ENCODE measurements around the gene JAG2. TPM values are rescaled to one million over a fixed set of nuclear protein-coding genes. Genes with fewer than 3 reads are reported as not detected.

Gene JAG2
- polyA plus RNA-seq, 3 donors: 8.1 to 10.1 (median 8.9) TPM

DNA sequence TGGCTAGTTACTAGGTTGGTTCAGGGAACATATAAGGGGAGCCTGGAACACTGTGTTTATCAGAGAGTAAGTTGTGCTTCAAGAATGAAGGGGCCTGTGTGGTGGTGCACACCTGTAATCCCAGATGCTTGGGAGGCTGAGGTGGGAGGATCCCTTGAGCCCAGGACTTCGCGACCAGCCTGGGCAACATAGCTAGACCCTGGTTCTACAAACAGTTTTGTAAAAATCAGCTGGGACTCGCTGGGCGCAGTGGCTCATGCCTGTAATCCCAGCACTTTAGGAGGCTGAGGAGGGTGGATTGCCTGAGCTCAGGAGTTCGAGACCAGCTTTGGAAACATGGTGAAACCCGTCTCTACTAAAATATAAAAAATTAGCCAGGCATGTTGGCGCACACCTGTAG is 61.2 kb downstream of the JAG2 start:
- DNase-seq (ENCODE audit: extremely low read depth in 1 of 11, low read depth in 9 of 11, low spot score in 4 of 11): no peak

DNA sequence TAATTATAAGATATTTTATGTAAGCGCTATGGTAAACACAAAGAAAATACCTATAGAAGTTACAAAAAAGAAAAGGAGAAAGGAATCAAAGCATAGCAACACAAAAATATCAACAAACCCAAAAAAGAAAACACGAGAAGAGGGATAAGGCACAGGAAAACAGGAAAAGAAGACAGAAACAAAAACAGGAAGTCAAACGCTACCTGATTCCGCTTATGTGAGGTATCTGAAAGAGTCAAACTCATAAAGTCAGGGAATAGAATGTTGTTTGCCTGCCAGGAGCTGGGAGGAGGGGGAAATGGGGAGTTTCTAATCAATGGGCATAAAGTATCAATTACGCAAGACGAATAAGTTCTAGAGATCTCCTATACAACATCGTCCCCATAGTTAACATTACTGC is 63.4 kb downstream of the JAG2 start:
- DNase-seq (ENCODE audit: extremely low read depth in 1 of 11, low read depth in 9 of 11, low spot score in 4 of 11): no peak

DNA sequence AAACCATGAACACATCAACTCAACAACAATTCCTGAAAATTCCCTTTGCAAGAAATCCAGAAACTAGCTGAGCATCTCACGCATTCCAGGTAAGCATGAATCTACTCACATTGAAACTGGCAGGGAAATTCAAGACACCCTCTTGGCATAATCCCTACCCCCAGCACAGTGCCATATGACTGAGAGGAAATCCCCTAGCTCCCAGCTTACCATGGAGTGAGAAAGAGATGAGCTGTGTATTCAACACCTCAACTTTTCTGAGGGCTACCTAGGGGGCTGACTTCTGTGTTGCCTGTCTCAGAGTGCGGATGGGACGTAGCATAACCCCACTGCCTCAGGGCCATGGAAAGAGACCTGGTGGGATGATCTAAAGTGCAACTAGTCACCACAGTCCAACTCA is 65.7 kb downstream of the JAG2 start:
- DNase-seq (ENCODE audit: extremely low read depth in 1 of 11, low read depth in 9 of 11, low spot score in 4 of 11): no peak

DNA sequence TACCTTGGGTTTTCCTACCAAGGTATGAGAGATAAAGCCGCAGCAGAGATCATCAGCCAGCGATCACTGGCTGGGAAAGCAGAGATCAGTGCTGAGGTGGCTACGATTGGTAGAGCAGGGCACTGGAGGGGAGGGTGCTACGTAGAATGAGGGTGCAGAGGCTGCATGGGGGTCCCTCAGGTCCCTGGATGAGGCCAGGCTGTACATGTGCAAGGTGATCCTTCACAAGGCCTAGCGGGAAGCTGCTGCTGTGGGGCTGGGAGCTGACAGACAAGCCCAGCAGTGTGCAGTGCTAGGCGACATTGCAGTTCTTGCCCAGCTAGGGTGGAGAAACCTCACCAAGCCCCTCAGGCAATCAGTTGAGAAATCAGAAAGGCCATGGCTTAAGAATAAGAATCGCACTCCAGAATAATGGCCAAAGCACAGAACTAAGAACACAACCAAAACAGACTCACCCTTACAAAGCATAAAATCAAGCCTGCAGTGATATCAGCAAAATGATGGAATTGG is 66.2 kb downstream of the JAG2 start:
- no peak for DNase-seq (ENCODE audit: extremely low read depth in 1 of 11, low read depth in 9 of 11, low spot score in 4 of 11)

DNA sequence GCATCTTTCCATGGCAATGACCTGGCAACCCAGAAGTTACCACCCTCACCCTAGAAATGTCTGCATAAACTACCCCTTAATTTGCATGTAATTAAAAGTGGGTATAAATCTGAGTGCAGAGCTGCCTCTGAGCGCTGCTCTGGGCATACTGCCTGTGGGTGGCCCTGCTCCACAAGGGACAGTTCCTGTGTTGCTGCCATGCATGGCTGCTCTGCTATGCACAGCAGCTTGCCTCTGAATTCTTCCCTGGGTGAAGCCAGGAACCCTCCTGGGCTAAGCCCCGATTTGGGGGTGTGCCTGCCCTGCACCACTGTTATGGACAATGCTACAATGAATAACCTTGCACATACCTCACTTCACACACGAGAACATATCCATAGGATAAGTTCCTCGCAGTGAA is 67.7 kb downstream of the JAG2 start:
- no peak for DNase-seq (ENCODE audit: extremely low read depth in 1 of 11, low read depth in 9 of 11, low spot score in 4 of 11)

DNA sequence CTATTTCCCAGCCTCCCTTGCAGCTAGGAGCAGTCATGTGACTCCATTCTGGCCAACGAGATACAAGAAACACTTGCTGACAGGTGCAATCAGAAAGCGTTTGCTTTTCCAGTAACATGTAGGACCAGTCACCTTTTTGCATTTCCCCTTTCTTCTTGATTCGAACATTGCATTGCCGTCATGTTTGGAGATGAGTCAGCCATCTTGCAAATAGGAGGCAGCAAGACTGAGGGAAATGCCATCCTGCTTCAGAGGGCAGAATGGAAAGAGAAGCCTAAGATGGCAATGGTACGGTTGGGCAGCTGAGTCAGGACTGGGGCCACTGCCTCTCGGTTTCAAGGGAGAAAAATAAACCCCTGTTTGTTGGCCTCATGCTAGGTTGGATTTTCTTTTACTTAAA is 68.8 kb downstream of the JAG2 start:
- DNase-seq (ENCODE audit: extremely low read depth in 1 of 11, low read depth in 9 of 11, low spot score in 4 of 11): no peak

DNA sequence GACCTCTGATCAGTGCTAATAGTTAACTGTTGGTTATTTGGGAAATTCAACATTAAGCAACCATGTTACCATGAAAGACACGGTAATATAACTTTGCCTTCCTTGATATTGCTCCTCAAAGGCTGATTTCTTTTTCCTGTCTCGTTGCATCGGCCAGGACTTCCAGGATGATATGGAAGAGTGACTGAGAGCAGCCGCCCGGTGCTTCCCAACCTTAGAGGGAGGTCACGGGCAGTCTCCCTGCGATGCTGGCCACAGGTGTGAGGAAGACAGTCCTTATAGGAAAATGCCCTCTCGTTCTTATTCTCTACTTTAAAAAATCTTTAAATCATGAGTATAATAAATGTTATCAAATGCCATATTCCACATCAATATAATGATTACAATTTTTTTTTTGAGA is 70.3 kb downstream of the JAG2 start:
- DNase-seq (ENCODE audit: extremely low read depth in 1 of 11, low read depth in 9 of 11, low spot score in 4 of 11): no peak

DNA sequence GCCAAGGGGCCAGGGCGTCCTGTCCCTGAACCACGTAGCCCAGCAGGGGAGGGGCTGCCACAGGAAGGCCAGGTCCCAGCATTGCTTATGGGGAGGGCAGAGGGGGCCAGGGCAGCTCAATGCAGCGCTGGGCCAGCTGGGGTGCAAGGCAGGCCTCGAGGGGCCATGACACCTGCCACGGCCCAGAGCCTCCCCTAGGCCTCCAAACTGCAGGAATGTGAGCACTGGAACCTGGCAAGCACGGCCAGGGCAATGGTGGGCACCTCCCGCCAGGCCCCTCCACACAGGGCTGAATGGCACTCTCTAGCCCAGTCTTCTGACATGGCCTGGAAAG is 70.8 kb downstream of the JAG2 start:
- DNase-seq (ENCODE audit: extremely low read depth in 1 of 11, low read depth in 9 of 11, low spot score in 4 of 11): no peak

DNA sequence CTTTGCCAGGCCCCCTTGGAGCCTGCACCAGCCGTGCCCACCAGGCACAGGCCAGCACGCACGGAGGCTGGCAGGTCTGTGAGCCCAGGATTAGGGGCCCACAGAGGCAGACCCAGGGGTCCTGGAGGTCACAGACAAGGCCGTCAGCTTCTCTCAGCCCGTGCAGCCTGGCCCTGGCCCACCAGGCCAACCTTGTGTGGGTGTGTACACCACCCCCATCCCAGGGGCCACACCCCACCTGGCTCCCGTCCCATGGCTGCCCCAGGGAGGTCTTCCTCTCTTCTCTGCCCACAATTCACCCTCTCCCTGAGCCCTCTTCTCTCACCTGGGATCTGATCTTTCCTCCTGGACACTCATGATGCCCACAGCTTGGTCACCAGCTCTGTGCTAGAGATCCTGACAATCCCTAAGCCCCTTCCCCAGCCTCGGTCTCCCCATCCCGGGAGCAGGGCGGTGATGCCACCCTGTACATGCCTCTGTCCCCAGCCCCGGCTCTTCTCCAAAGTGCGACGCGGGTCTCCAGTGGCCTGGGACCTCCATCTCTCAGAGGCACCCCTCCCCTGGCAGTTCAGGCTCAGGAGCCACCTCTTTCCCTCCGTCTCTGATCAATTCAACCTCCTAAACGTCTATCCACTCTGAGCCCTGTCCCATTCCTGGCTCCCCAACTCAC is 72.2 kb downstream of the JAG2 start:
- DNase-seq (ENCODE audit: extremely low read depth in 1 of 11, low read depth in 9 of 11, low spot score in 4 of 11): no peak

DNA sequence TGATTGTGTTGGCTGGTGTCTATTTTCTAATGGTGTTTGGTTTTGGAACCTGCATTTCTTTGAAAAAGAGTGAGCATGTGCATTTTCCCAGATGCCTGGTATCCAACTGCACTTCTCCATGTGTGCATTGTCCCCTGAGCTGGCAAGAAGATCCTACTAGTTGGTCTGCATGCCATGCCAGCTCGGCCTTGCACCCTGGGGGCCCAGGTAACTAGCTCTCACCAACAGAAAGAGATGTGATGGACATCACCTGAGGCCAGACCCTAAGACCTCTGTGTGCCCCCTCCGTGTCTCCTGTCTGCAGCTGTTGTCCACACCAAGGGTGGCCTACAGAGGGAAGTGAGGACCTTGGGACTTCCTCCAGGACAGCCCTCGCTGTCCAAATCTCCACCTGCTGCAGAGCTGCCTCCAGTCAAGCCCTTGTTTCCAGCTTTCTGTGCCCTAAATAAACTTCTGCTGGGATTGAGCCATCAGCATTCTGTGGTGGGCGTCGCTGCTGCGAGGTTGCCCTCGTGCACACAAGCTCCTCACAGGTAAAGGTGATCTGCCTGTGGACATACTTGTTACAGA is 73.3 kb downstream of the JAG2 start:
- no peak for DNase-seq (ENCODE audit: extremely low read depth in 1 of 11, low read depth in 9 of 11, low spot score in 4 of 11)

DNA sequence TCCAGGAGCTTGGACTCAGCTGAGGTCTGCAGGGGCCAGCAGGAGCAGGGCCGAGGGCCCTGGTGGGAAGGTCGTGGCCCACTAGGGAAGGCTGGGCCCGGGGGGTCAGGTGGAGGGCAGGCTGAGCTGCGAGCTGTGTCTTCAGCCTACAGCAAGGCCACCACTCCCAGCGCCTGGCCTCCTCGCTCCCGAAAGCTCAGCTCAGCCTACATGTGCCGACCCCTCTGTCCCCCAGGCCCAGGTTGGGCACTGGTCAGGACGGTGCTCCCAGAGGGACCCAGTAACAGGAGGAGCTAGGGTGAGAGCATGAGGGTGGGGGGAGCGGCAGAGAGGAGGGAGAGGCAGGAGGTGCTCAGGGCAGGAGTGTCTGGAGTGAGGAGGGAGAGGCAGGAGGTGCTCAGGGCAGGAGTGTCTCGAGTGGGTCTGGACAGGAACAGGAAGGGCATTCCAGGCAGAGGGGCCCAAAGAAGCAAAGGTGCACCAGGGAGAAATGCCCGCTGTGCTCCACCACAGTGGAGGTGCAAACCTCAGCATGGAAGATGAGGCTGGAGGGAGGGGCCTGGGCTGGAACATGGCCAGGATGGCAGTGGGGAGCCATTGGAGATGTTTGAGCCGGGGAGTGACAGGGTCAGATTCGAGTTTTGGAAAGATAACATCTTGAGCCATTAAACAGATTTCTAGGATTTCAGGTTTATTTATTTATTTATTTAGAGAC is 74.2 kb downstream of the JAG2 start:
- DNase-seq (ENCODE audit: extremely low read depth in 1 of 11, low read depth in 9 of 11, low spot score in 4 of 11): no peak

DNA sequence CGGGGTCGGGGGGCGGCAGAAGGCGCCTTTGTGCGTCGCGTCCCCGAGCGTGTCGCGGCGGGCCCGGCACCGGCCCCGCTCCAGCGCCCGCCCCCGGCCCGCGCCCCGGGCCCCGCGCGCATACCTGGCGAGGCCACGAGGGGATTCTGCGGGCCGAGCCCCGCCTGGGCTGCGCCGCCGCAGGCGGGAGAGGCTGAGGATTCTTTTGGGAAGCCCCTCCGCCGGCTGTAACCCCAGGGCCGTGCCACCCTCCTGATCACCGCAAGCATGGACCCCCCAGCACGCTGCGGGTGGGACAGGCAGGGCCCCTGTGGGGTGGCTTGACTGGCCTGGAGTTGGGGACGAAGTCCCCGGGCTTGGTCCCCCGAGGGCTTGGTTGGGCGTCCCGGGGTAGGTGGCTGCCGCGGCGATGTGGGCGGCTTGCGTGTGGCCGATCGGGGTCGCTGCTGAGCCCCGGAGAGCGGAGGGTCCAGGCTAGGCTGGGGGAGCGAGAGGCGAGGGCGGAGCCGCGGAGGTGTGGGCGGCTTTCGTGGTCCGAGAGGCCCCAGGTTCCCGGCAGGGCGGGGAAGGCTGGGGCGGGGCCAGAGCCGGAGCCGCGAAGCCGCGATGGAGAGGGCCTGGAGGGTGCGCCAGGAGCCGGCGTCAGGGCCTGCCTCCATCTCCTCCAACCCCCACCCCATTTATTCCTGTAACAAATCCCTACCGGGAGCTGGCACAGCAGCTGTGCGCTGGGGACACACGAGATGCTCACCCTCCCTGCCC is 75.0 kb downstream of the JAG2 start:
- peak in 7 of 11 donors; percentile 55 to 80 (median 75) for DNase-seq (ENCODE audit: extremely low read depth in 1 of 11, low read depth in 9 of 11, low spot score in 4 of 11)

DNA sequence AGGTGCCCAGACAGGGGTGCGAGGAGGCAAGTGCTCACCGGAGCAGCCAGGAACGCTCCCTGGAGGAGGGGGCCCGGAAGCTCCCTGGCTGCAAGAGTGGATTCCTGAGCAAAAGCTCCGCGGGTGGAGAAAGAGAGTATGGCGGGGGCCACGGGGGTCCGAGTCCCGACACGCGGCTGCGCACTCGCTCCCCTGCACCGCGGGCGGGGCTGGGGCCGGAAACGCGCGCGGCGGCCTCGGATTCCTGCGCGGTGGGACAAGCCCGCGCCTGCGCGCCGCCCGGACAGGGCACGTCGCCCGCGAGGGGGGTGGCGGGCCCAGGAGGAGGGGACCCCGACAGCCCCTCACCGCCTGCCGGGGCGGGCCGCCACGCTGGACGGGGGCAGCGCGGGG is 75.5 kb downstream of the JAG2 start:
- DNase-seq (ENCODE audit: extremely low read depth in 1 of 11, low read depth in 9 of 11, low spot score in 4 of 11): peak in 3 of 11 donors; percentile 44 to 72 (median 55)

DNA sequence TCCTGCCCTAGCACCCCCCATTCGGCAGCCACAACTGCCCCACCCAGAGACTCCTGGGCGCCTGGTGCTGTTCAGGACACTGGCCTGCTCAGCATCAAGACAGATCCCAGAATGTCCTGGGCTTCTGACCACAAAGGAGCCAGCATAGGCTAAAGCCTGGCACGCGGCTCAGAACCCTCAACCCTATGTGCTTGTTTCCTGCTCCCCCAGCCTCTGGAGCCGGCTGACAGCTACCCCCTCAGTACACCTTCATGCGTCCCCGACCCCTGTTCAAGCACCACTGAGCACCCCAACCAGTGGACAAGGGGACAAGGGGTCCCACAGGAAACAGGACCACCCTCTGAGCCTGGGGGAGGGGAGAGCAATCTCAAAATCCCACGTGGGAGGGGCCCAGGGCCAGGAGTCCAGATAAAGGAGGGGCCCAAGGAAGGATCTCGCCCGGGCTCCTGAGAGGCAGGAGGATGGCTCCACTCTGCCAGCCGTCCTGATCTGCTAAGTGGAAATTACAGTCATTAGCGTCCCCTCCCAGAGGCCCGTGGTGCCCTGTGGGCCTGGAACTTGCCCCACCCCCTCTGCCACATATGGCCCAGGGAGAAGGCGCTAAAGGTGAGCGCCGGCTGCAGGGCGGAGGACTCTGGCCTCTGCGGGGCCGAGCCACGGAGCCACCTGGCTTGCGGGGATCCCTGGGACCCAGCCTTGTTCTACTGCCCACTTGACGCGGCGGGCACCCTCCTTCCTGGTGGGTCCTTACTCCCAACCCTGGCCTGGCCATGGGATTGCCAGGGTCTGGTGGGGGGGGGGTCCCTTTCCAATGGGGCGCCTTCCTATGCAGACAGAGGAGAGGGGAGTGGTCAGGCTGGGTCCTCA is 76.2 kb downstream of the JAG2 start:
- peak in 2 of 11 donors; percentile 11 to 21 for DNase-seq (ENCODE audit: extremely low read depth in 1 of 11, low read depth in 9 of 11, low spot score in 4 of 11)

DNA sequence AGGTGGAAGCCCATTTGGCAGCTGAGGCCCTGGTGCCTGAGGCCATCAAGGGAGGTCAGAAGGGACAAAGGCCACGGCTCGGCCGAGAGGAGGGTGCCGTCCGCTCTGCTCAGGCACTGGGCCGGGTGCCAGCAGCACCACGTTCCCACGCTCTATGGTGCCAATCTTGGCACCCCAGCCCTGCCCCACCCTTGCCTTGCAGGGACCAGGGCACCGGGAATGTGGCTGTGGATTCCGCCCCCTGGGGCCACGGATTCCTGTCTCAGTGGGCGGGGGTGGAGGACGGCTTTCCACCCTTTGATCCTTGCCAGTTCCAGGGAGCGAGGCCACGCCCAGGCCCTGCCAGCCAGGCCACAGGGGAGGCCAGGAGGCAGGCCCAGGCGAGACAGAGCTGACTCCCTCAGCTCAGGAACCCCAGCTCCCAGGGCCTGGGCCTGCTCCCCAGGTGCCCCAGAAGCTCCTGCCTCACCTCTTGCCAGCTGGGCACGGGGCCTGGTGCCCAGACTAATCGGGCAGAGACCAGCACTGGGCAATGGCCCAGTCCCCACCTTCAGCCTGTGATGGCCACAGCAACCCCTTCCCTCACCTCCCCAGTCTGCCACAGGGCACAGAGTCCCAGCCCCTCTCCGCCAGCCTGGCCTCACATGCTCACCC is 76.9 kb downstream of the JAG2 start:
- peak in 1 of 11 donors; percentile 8 for DNase-seq (ENCODE audit: extremely low read depth in 1 of 11, low read depth in 9 of 11, low spot score in 4 of 11)

DNA sequence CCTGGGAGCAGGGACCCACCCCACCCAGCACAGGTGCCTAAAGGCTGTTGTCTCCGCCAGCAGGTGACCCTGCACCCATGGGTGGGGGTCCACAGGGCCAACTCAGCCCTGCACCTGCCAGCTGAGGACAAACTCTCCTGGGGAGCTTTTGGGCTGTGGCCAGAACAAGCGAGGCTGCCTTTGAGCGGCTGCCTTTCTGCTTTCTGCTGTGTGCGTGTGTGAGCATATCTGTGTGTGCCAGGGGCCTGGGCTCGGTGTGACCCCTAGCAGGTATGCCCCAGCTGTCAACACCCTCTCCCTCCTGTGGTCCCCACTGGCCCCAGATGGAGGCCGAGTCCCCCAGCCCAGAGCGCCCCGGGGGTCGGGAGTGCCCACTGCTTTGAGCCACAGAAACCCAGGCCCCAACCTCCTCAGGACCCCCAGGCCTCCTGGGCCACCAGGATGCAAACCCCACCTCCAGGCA is 77.5 kb downstream of the JAG2 start:
- DNase-seq (ENCODE audit: extremely low read depth in 1 of 11, low read depth in 9 of 11, low spot score in 4 of 11): no peak

Measured in renal cortex interstitium (tissue), 11 donors.